Measurements from ENCODE around the gene RUNX3. TPM values are rescaled to one million over a fixed set of nuclear protein-coding genes. Genes with fewer than 3 reads are reported as not detected.

RUNX3 gene
- total RNA-seq, 1 experiment from 2014 or later = 22.6 TPM

Small RNA genes lying within 50 kb of the gene (microRNA-seq; reads per million reads assigned to microRNA genes)
- not detected for gene MIR6731 (ENCODE audit: borderline number of aligned reads)

Other genes starting within 250 kb of the RUNX3 start
- 77.2 TPM for gene CLIC4, start 184.8 kb downstream of the RUNX3 start, total RNA-seq (2021; ENCODE audit: unreplicated experiment)